Stimulated activated naive CD4-positive, alpha-beta T cell (primary cell): Measurements from ENCODE around the gene CIROP.

Experiments used
- DNase-seq, 6 experiments: peaks; one replicate each; lab custom pipeline; 2025; lab: John Stamatoyannopoulos, UW

CIROP gene

GRCh38 chr14:23129759-23130316 lies 25.0 kb upstream of the CIROP start:
- no peak for DNase-seq

GRCh38 chr14:23128969-23129758 lies 24.4 kb upstream of the CIROP start:
- no peak for DNase-seq

- DNase-seq = no peak
These were observed 23.1 kb upstream of the CIROP start for GRCh38 chr14:23127861-23128260.

GRCh38 chr14:23126548-23127278 lies 21.9 kb upstream of the CIROP start:
- no peak for DNase-seq

- DNase-seq = no peak
These were observed 21.2 kb upstream of the CIROP start for GRCh38 chr14:23125933-23126524.

GRCh38 chr14:23125011-23125410 lies 20.2 kb upstream of the CIROP start:
- no peak for DNase-seq

GRCh38 chr14:23124337-23124954 lies 19.7 kb upstream of the CIROP start:
- no peak for DNase-seq

- DNase-seq = no peak
These were observed 18.6 kb upstream of the CIROP start for GRCh38 chr14:23123419-23123818.

GRCh38 chr14:23122086-23122485 lies 17.3 kb upstream of the CIROP start:
- DNase-seq = no peak

- no peak for DNase-seq
These were observed 16.6 kb upstream of the CIROP start for GRCh38 chr14:23121361-23121771.

- peak; percentile 59 to 83 (median 72) for DNase-seq
These were observed 15.9 kb upstream of the CIROP start for GRCh38 chr14:23120541-23121251.

- DNase-seq = peak; percentile 4 to 72 (median 51)
These were observed 14.9 kb upstream of the CIROP start for GRCh38 chr14:23119363-23120327.

GRCh38 chr14:23118506-23119362 lies 13.9 kb upstream of the CIROP start, which contains the start of gene CEBPE:
TSS of gene CEBPE (minus strand) at chr14:23119255. CDS start at chr14:23119091, 164 bp downstream.
- peak in 1 of 6 experiments; percentile 31 for DNase-seq

GRCh38 chr14:23117371-23118020 lies 12.7 kb upstream of the CIROP start:
- no peak for DNase-seq

- no peak for DNase-seq
These were observed 11.1 kb upstream of the CIROP start for GRCh38 chr14:23115918-23116317.

- DNase-seq = no peak
These were observed 10.4 kb upstream of the CIROP start for GRCh38 chr14:23115039-23115731.

- no peak for DNase-seq
These were observed 9.9 kb upstream of the CIROP start for GRCh38 chr14:23114669-23115038.

- DNase-seq = no peak
These were observed 9.3 kb upstream of the CIROP start for GRCh38 chr14:23114120-23114458.
